ENCODE data around the gene ISOC2.

The ISOC2 gene

GRCh38 chr19:55468054-55468393 lies 6.6 kb upstream of the ISOC2 start:
- TF ChIP-seq CTCF (conservative IDR thresholded peaks at IDR 0.05; ENCODE audit: control insufficient read depth, insufficient read depth, low read depth, low read length) = no peak
- no peak overlapping the region for H3K4me3 ChIP-seq (ENCODE audit: control insufficient read depth, low read depth, low read length)
- DNase-seq (ENCODE audit: low read depth) = no peak

GRCh38 chr19:55467236-55468053 lies 6.0 kb upstream of the ISOC2 start:
- DNase-seq (ENCODE audit: low read depth) = peak; percentile 70
- peak; percentile 57 for TF ChIP-seq CTCF (conservative IDR thresholded peaks at IDR 0.05; ENCODE audit: control insufficient read depth, insufficient read depth, low read depth, low read length)
- no peak overlapping the region for H3K4me3 ChIP-seq (ENCODE audit: control insufficient read depth, low read depth, low read length)

- TF ChIP-seq CTCF (conservative IDR thresholded peaks at IDR 0.05; ENCODE audit: control insufficient read depth, insufficient read depth, low read depth, low read length) = no peak
- DNase-seq (ENCODE audit: low read depth) = no peak
- H3K4me3 ChIP-seq (ENCODE audit: control insufficient read depth, low read depth, low read length) = no peak overlapping the region
Measured at GRCh38 chr19:55466241-55466614, 4.8 kb upstream of the ISOC2 start.

- DNase-seq (ENCODE audit: low read depth) = no peak
- TF ChIP-seq CTCF (conservative IDR thresholded peaks at IDR 0.05; ENCODE audit: control insufficient read depth, insufficient read depth, low read depth, low read length) = no peak
- no peak overlapping the region for H3K4me3 ChIP-seq (ENCODE audit: control insufficient read depth, low read depth, low read length)
Measured at GRCh38 chr19:55465460-55466240, 4.2 kb upstream of the ISOC2 start.

GRCh38 chr19:55464662-55465054 lies 3.2 kb upstream of the ISOC2 start, which contains the start of gene C19orf85:
TSS of gene C19orf85 (minus strand) at chr19:55464751. CDS start at chr19:55464554, 197 bp downstream.
- DNase-seq (ENCODE audit: low read depth) = no peak
- TF ChIP-seq CTCF (conservative IDR thresholded peaks at IDR 0.05; ENCODE audit: control insufficient read depth, insufficient read depth, low read depth, low read length) = no peak
- no peak within 1 kb of the TSS for H3K4me3 ChIP-seq (ENCODE audit: control insufficient read depth, low read depth, low read length)

GRCh38 chr19:55464039-55464661 lies 2.7 kb upstream of the ISOC2 start:
- H3K4me3 ChIP-seq (ENCODE audit: control insufficient read depth, low read depth, low read length) = no peak overlapping the region
- no peak for DNase-seq (ENCODE audit: low read depth)
- TF ChIP-seq CTCF (conservative IDR thresholded peaks at IDR 0.05; ENCODE audit: control insufficient read depth, insufficient read depth, low read depth, low read length) = no peak
